Psoas muscle (tissue), 8 donors: ENCODE measurements around the gene CUEDC2. TPM values are rescaled to one million over a fixed set of nuclear protein-coding genes. Genes with fewer than 3 reads are reported as not detected.

ENCODE experiments used
- ATAC-seq, 4 donors: fragments of 200-7000 bp; cut with Tn5 transposase; one replicate each; pipeline ENCODE4 v1.9.1; 2020; ENCODE audit warnings: moderate library complexity in 3 of 4, mild to moderate bottlenecking in 2 of 4
- DNase-seq, 2 donors: peaks; one replicate each; pipeline ENCODE4 v3.0.0-alpha.2; 2020
- H3K27ac ChIP-seq: fragments of 200-600 bp; one replicate; pipeline ENCODE4 v1.8.0; 2022
- H3K27me3 ChIP-seq, 3 donors: fragments of 200-600 bp in 1 of 3; one replicate each; pipeline versions ENCODE4 v1.6.1 to v1.8.0; 2013 to 2022; ENCODE audit warnings: low read length in 2 of 3, mild to moderate bottlenecking in 2 of 3, moderate library complexity in 1 of 3; ENCODE audit not compliant: insufficient read depth in 3 of 3
- H3K36me3 ChIP-seq, 2 donors: fragments of 200-600 bp in 1 of 2; one replicate each; pipeline versions ENCODE4 v1.6.1 to v1.8.0; 2013 to 2022; ENCODE audit warnings: low read depth in 1 of 2, mild to moderate bottlenecking in 1 of 2, moderate library complexity in 1 of 2; ENCODE audit not compliant: insufficient read depth in 1 of 2
- H3K4me1 ChIP-seq: fragments of 200-600 bp; one replicate; pipeline ENCODE4 v1.8.0; 2022
- H3K4me3 ChIP-seq: fragments of 200-600 bp; one replicate; pipeline ENCODE4 v1.8.0; 2022; ENCODE audit warnings: mild to moderate bottlenecking
- H3K9me3 ChIP-seq: fragments of 200-600 bp; one replicate; pipeline ENCODE4 v1.8.0; 2022
- CTCF ChIP-seq: fragments of 200-600 bp; IDR thresholded peaks from one replicate; pipeline ENCODE4 v1.8.0; 2022; ENCODE audit warnings: antibody characterized with exemption
- WGBS, 3 donors: extraction: QIAGEN DNeasy Blood & Tissue Kit; methylation state at CpG; one replicate each; pipeline versions ENCODE4 v1.1.6 to v1.1.7; 2013; 5-methylcytosine and 5-hydroxymethylcytosine counted together
- intact Hi-C, 2 donors: fragments of 100-400 bp; cut with DNase I; formaldehyde crosslinking; loops; one replicate each; pipeline versions ENCODE4 v1.11.0 to v1.14.2; 2022
- polyA plus RNA-seq, 3 donors: library from polyadenylated mRNA; stranded (reverse); fragments of 200-250 nt; gene quantifications; one replicate each; pipeline ENCODE4 v1.2.3, GENCODE V29; 2013
- total RNA-seq, 4 donors: library from RNA; stranded (reverse); fragmentation: NEBNext Ultra II Directional in 2 of 4; extraction: Animal tissue kit (Norgen Biotek cat#: 25700) in 2 of 4; gene quantifications; one replicate each; pipeline versions ENCODE4 v1.2.1 to v1.2.4, GENCODE V29; 2021 to 2023
- donor health status: healthy with polysubstance abuse.
- donor health status: DM: no; HTN: no; CAD: no; lungs with moderate emphysema.
- donor health status: Bipolar disorder and iron deficiency.
- donor health status: healthy.
- donor health status: DM: yes; HTN: yes; CAD: no.
- donor health status: DM: no; HTN: no; CAD: no.
- donor health status: DM: no; HTN: no; CAD: no.
- donor health status: DM: yes; HTN: yes; CAD: no.

Gene CUEDC2
- total and polyA plus RNA-seq, 7 donors: 53.3 to 103 (median 77.2) TPM

GRCh38 chr10:102402512-102402896 is 29.9 kb downstream of the CUEDC2 start:
- ATAC-seq (no peak), DNase-seq (no peak)
- H3K4me3 ChIP-seq: no peak overlapping the region
- peaks cover 0 to 47% of the 10 kb centered on the region in 2 donors for H3K36me3 ChIP-seq
- peaks cover 9% of the 10 kb centered on the region for H3K4me1 ChIP-seq
- H3K9me3 ChIP-seq: no peaks in the 10 kb centered on the region
- no peak overlapping the region for H3K27ac ChIP-seq
- intact Hi-C loops: loop anchor here in 1 of 2 donors (5.0 kb wide), 1 partner anchor 235 kb away; no protein-coding TSS in a partner anchor
- WGBS, 3 donors: 75 to 86% (median 85%) methylated on average over 5 of the region's 5 CpGs
- peaks cover 0 to 4% (median 0%) of the 10 kb centered on the region in 3 donors for H3K27me3 ChIP-seq
- no peak for TF ChIP-seq CTCF

GRCh38 chr10:102401735-102402511 is 30.5 kb downstream of the CUEDC2 start:
- no peak for DNase-seq
- no peaks in the 10 kb centered on the region for H3K9me3 ChIP-seq
- TF ChIP-seq CTCF: no peak
- intact Hi-C loops: loop anchor here in 1 of 2 donors (5.0 kb wide), 1 partner anchor 235 kb away; no protein-coding TSS in a partner anchor
- WGBS, 3 donors: 78 to 86% (median 83%) methylated on average over 17 to 18 of the region's 18 CpGs
- H3K27ac ChIP-seq: no peak overlapping the region
- no peak for ATAC-seq
- no peaks in the 10 kb centered on the region for H3K27me3 ChIP-seq
- H3K4me3 ChIP-seq: no peak overlapping the region
- H3K4me1 ChIP-seq: peaks cover 10% of the 10 kb centered on the region
- H3K36me3 ChIP-seq: peaks cover 0 to 53% of the 10 kb centered on the region in 2 donors

- H3K27ac ChIP-seq: no peak overlapping the region
- intact Hi-C loops: loop anchor here in 1 of 2 donors (5.0 kb wide), 1 partner anchor 234 kb away; no protein-coding TSS in a partner anchor
- H3K27me3 ChIP-seq: no peaks in the 10 kb centered on the region
- WGBS, 3 donors: 93 to 96% (median 94%) methylated on average over 6 to 8 of the region's 8 CpGs
- peaks cover 16% of the 10 kb centered on the region for H3K4me1 ChIP-seq
- DNase-seq (no peak), ATAC-seq (no peak)
- H3K9me3 ChIP-seq: no peaks in the 10 kb centered on the region
- no peak overlapping the region for H3K4me3 ChIP-seq
- peaks cover 0 to 59% of the 10 kb centered on the region in 2 donors for H3K36me3 ChIP-seq
- TF ChIP-seq CTCF: no peak
These were observed 31.1 kb downstream of the CUEDC2 start for GRCh38 chr10:102401342-102401654.

GRCh38 chr10:102400598-102401341 is 31.6 kb downstream of the CUEDC2 start:
- H3K27me3 ChIP-seq: no peaks in the 10 kb centered on the region
- ATAC-seq: no peak
- intact Hi-C loops: loop anchor here in 1 of 2 donors (5.0 kb wide), 1 partner anchor 233 kb away; no protein-coding TSS in a partner anchor
- H3K27ac ChIP-seq: no peak overlapping the region
- no peak overlapping the region for H3K4me3 ChIP-seq
- peaks cover 19% of the 10 kb centered on the region for H3K4me1 ChIP-seq
- DNase-seq: no peak
- 88 to 92% (median 91%) methylated on average over 14 to 22 of the region's 22 CpGs for WGBS, 3 donors
- no peak for TF ChIP-seq CTCF
- no peaks in the 10 kb centered on the region for H3K9me3 ChIP-seq
- peaks cover 0 to 59% of the 10 kb centered on the region in 2 donors for H3K36me3 ChIP-seq
